ENCODE results near the gene DHX16. TPM values are rescaled to one million over a fixed set of nuclear protein-coding genes. Genes with fewer than 3 reads are reported as not detected.

Gene DHX16
- total and polyA plus RNA-seq, 9 of the 15 experiments (the other 6 are each of a cell fraction or from before 2014, with no cell fraction given), result 14.6 to 66.1 (median 47.5) TPM

GRCh38 chr6:30614044-30614842 is 58.6 kb downstream of the DHX16 start (continued):
- TF ChIP-seq, protein P1, sequence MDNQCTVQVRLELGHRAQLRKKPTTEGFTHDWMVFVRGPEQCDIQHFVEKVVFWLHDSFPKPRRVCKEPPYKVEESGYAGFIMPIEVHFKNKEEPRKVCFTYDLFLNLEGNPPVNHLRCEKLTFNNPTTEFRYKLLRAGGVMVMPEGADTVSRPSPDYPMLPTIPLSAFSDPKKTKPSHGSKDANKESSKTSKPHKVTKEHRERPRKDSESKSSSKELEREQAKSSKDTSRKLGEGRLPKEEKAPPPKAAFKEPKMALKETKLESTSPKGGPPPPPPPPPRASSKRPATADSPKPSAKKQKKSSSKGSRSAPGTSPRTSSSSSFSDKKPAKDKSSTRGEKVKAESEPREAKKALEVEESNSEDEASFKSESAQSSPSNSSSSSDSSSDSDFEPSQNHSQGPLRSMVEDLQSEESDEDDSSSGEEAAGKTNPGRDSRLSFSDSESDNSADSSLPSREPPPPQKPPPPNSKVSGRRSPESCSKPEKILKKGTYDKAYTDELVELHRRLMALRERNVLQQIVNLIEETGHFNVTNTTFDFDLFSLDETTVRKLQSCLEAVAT (IDR thresholded peaks at IDR 0.05), result peak in 1 of 2 experiments; percentile 72; a peak in 2 of 4 replicates
- no peak for TF ChIP-seq XRCC5 (IDR thresholded peaks at IDR 0.05; ENCODE audit: low read depth, low read length)
- TF ChIP-seq ZNF274 (IDR thresholded peaks at IDR 0.05; ENCODE audit: borderline replicate concordance, low read depth, low read length), result no peak
- TF ChIP-seq, protein P2, sequence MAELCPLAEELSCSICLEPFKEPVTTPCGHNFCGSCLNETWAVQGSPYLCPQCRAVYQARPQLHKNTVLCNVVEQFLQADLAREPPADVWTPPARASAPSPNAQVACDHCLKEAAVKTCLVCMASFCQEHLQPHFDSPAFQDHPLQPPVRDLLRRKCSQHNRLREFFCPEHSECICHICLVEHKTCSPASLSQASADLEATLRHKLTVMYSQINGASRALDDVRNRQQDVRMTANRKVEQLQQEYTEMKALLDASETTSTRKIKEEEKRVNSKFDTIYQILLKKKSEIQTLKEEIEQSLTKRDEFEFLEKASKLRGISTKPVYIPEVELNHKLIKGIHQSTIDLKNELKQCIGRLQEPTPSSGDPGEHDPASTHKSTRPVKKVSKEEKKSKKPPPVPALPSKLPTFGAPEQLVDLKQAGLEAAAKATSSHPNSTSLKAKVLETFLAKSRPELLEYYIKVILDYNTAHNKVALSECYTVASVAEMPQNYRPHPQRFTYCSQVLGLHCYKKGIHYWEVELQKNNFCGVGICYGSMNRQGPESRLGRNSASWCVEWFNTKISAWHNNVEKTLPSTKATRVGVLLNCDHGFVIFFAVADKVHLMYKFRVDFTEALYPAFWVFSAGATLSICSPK (IDR thresholded peaks at IDR 0.05; ENCODE audit: borderline replicate concordance), result no peak
- peak; percentile 59 for TF ChIP-seq ARHGAP35 (IDR thresholded peaks at IDR 0.05; ENCODE audit: partially characterized antibody)
- no peak for TF ChIP-seq WHSC1 (IDR thresholded peaks at IDR 0.05; ENCODE audit: low read length)
- TF ChIP-seq PHF20 (IDR thresholded peaks at IDR 0.05; ENCODE audit: partially characterized antibody), result no peak
- 0 out of 2 replicates have a peak, but pooled peaks have one; percentile 13 for TF ChIP-seq NCOA6 (IDR thresholded peaks at IDR 0.05)
- no peak for TF ChIP-seq PTRF (tag; IDR thresholded peaks at IDR 0.05)
- TF ChIP-seq, protein P3, sequence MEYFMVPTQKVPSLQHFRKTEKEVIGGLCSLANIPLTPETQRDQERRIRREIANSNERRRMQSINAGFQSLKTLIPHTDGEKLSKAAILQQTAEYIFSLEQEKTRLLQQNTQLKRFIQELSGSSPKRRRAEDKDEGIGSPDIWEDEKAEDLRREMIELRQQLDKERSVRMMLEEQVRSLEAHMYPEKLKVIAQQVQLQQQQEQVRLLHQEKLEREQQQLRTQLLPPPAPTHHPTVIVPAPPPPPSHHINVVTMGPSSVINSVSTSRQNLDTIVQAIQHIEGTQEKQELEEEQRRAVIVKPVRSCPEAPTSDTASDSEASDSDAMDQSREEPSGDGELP (CRISPR knock-in tag; IDR thresholded peaks at IDR 0.05; ENCODE audit: borderline replicate concordance), result no peak
- TF ChIP-seq HDAC1 (IDR thresholded peaks at IDR 0.05), result no peak
- TF ChIP-seq BCLAF1 (IDR thresholded peaks at IDR 0.05; ENCODE audit: borderline replicate concordance in 1 of 2, control insufficient read depth in 1 of 2, low read depth in 2 of 2, low read length in 1 of 2), result 0 out of 4 replicates have a peak, but pooled peaks of 1 of the 2 experiments have one; percentile 13
- no peak for TF ChIP-seq C11orf30 (IDR thresholded peaks at IDR 0.05; ENCODE audit: low read depth)
- no peak for TF ChIP-seq ZNF408 (CRISPR knock-in tag; IDR thresholded peaks at IDR 0.05; ENCODE audit: low read depth)
- TF ChIP-seq, protein P4, sequence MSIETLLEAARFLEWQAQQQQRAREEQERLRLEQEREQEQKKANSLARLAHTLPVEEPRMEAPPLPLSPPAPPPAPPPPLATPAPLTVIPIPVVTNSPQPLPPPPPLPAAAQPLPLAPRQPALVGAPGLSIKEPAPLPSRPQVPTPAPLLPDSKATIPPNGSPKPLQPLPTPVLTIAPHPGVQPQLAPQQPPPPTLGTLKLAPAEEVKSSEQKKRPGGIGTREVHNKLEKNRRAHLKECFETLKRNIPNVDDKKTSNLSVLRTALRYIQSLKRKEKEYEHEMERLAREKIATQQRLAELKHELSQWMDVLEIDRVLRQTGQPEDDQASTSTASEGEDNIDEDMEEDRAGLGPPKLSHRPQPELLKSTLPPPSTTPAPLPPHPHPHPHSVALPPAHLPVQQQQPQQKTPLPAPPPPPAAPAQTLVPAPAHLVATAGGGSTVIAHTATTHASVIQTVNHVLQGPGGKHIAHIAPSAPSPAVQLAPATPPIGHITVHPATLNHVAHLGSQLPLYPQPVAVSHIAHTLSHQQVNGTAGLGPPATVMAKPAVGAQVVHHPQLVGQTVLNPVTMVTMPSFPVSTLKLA (conservative IDR thresholded peaks at IDR 0.05), result 0 out of 4 replicates have a peak, but pooled peaks of 1 of the 2 experiments have one; percentile 21
- 0 out of 2 replicates have a peak, but pooled peaks have one; percentile 3 for TF ChIP-seq ZNF436 (CRISPR knock-in tag; IDR thresholded peaks at IDR 0.05)
- TF ChIP-seq NRF1 (conservative IDR thresholded peaks at IDR 0.05 in 1 of 2, IDR thresholded peaks at IDR 0.05 in 1 of 2), result no peak
- TF ChIP-seq ILF3 (IDR thresholded peaks at IDR 0.05; ENCODE audit: borderline replicate concordance), result peak; percentile 85

Data from K562 (cell line).